PC-9 (cell line): ENCODE measurements around the gene GPR137. TPM values are rescaled to one million over a fixed set of nuclear protein-coding genes. Genes with fewer than 3 reads are reported as not detected.
A peak's percentile ranks its signal among the peaks of the same experiment; 100 is the strongest.

ENCODE experiments used
- BruUV-seq: library from RNA; stranded (reverse); fragments of 400-500 nt; replicated peaks from 2 replicates; lab custom pipeline; 2021; lab: Mats Ljungman, UMichigan
- CTCF ChIA-PET: fragments of 300-600 bp; sonication (Branson Sonifier 250); formaldehyde crosslinking; loops from one replicate; lab custom pipeline; 2022; ENCODE audit warnings: antibody characterized with exemption; lab: Charles Lee
- POLR2A ChIA-PET: fragments of 300-600 bp; sonication (Branson Sonifier 250); formaldehyde crosslinking; loops from one replicate; lab custom pipeline; 2022; ENCODE audit warnings: antibody characterized with exemption; ENCODE audit not compliant: unreplicated experiment; lab: Charles Lee
- DNase-seq, 2 experiments: peaks; one replicate each; pipeline versions ENCODE4 v3.0.0 to v3.0.0-alpha.2; 2015 to 2022; ENCODE audit warnings: mixed read lengths in 1 of 2
- H2AFZ ChIP-seq: fragments of 200-600 bp; sonication (generic); 2 replicates; pipeline ENCODE4 v1.8.1; 2017; ENCODE audit warnings: antibody characterized with exemption
- H3F3A ChIP-seq: fragments of 200-600 bp; sonication (generic); 2 replicates; pipeline ENCODE4 v1.8.1; 2017; ENCODE audit warnings: antibody characterized with exemption, mild to moderate bottlenecking, low read depth; ENCODE audit not compliant: insufficient read depth
- H3K27ac ChIP-seq: fragments of 200-600 bp; sonication (generic); 2 replicates; pipeline ENCODE4 v1.6.1; 2016; ENCODE audit warnings: mixed run types
- H3K27me3 ChIP-seq: fragments of 200-600 bp; sonication (generic); 2 replicates; pipeline ENCODE4 v1.6.1; 2016; ENCODE audit warnings: low read depth, mixed run types; ENCODE audit not compliant: insufficient read depth
- H3K36me3 ChIP-seq: fragments of 200-600 bp; sonication (generic); 2 replicates; pipeline ENCODE4 v1.6.1; 2016; ENCODE audit warnings: low read depth, mixed run types
- H3K4me1 ChIP-seq: fragments of 200-600 bp; sonication (generic); replicated peaks from 2 replicates; pipeline ENCODE4 v1.6.1; 2016; ENCODE audit warnings: mixed run types; ENCODE audit not compliant: insufficient read depth
- H3K4me2 ChIP-seq: fragments of 200-600 bp; sonication (generic); 2 replicates; pipeline ENCODE4 v1.6.1; 2017; ENCODE audit warnings: mixed run types
- H3K4me3 ChIP-seq: fragments of 200-600 bp; sonication (generic); 2 replicates; pipeline ENCODE4 v1.6.1; 2016; ENCODE audit warnings: mixed run types
- H3K79me2 ChIP-seq: fragments of 200-600 bp; sonication (generic); 2 replicates; pipeline ENCODE4 v1.6.1; 2017; ENCODE audit warnings: low read depth, mixed run types
- H3K9me2 ChIP-seq: fragments of 200-600 bp; sonication (generic); 2 replicates; pipeline ENCODE4 v1.8.1; 2017; ENCODE audit warnings: mild to moderate bottlenecking; ENCODE audit not compliant: insufficient read depth
- H3K9me3 ChIP-seq: fragments of 200-600 bp; sonication (generic); 2 replicates; pipeline ENCODE4 v1.8.1; 2016; ENCODE audit warnings: low read depth; ENCODE audit not compliant: insufficient read depth
- H4K20me1 ChIP-seq: fragments of 200-600 bp; sonication (generic); 2 replicates; pipeline ENCODE4 v1.8.1; 2017; ENCODE audit not compliant: insufficient read depth
- EZH2 ChIP-seq: fragments of 200-600 bp; sonication (generic); IDR thresholded peaks from 2 replicates; pipeline ENCODE4 v1.8.0; 2017; ENCODE audit warnings: antibody characterized with exemption, low read depth
- intact Hi-C: fragments of 100-400 bp; cut with micrococcal nuclease; formaldehyde crosslinking; loops from one replicate; pipeline ENCODE4 v1.10.0; 2022; ENCODE audit not compliant: unreplicated experiment
- total RNA-seq: library from RNA; stranded (reverse); gene quantifications from 2 replicates; pipeline ENCODE4 v1.2.3, GENCODE V29; 2021
- TF ChIP-seq, protein P1 (sequence below): fragments of 200-600 bp; sonication (generic); conservative IDR thresholded peaks from 2 replicates; pipeline ENCODE4 v1.6.1; 2017; ENCODE audit warnings: mixed run types, antibody characterized with exemption, mild to moderate bottlenecking, moderate library complexity

The GPR137 gene
- total RNA-seq, 1 experiment from 2014 or later = 72.8 TPM

DNA sequence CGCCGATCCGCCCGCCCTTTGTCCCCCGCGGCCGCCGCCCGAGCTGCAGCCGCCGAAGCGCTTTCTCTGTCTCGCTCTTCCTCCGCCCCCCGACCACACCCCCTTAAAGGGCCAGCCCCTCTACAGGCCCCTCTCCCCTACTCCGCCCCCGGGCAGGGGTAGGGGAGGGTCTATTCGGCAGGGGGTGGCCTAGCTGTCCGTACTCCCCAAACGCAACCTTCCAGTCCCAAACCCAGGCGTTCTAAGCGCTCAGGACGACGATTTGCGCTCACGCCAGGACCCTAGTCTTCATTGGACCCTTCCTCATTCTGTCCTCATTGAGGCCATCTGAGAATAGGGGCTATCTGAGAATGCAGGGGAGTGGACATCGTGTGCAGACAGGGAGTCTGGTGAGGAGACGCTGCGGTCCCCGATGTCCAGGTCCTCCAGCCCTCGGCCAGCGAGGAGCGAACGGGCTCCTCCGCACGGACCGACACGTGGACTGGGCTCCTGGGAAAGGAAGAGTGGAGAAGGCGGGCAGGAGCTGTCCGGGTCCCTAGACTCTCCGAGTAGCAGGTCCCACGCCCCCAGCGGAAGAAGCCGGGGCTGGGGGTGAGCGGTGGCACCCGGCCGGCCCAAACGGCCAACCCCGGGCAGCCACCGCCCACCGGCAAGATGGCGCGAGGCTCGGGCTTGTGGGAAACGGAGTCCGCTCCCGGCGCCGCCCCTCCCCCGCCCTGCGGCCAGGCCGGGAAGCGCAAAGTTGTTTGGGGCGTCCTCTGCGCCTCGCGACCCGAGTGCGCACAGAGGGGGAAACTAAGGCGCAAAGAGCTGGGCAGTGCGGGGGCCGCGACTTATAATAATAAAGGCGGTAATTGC is 38.5 kb upstream of the GPR137 start, which contains the start of gene PPP1R14B:
Gene PPP1R14B, minus strand, starts transcription at position 73 of the 858 bp plus-strand sequence. CDS start 270 bp downstream, outside the sequence.
- intact Hi-C loops = loop anchor here (1.0 kb wide), 1 partner anchor 23 kb away; no protein-coding TSS in a partner anchor
- Histone ChIP-seq H3K4me2 (peak within 1 kb of the TSS; percentile 90), H3K9me2 (no peaks in the 10 kb centered on the region), H3K79me2 (peaks cover 45% of the 10 kb centered on the region), H3K9me3 (no peaks in the 10 kb centered on the region), H2AFZ (peak within 1 kb of the TSS; percentile 76), H4K20me1 (0 out of 2 replicates have a peak, but pooled peaks cover 5% of the 10 kb centered on the region), H3K27me3 (no peaks in the 10 kb centered on the region), H3K27ac (peak within 1 kb of the TSS; percentile 86), H3F3A (peaks cover 70% of the 10 kb centered on the region), H3K36me3 (peaks cover 10% of the 10 kb centered on the region; the same call in 1 of the 2 replicates), H3K4me3 (peak within 1 kb of the TSS; percentile 79), H3K4me1 (peaks cover 26% of the 10 kb centered on the region)
- CTCF ChIA-PET = interaction anchor here (0.6 to 1.6 kb wide), 4 partner anchors 21 to 108 kb away, joined by 3 to 4 read pairs (median 3); partner anchors contain the start of genes NUDT22 and TRPT1
- DNase-seq = peak; percentile 84 to 93
- no peak for TF ChIP-seq EZH2
- TF ChIP-seq, protein P1, sequence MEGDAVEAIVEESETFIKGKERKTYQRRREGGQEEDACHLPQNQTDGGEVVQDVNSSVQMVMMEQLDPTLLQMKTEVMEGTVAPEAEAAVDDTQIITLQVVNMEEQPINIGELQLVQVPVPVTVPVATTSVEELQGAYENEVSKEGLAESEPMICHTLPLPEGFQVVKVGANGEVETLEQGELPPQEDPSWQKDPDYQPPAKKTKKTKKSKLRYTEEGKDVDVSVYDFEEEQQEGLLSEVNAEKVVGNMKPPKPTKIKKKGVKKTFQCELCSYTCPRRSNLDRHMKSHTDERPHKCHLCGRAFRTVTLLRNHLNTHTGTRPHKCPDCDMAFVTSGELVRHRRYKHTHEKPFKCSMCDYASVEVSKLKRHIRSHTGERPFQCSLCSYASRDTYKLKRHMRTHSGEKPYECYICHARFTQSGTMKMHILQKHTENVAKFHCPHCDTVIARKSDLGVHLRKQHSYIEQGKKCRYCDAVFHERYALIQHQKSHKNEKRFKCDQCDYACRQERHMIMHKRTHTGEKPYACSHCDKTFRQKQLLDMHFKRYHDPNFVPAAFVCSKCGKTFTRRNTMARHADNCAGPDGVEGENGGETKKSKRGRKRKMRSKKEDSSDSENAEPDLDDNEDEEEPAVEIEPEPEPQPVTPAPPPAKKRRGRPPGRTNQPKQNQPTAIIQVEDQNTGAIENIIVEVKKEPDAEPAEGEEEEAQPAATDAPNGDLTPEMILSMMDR = peak; percentile 38; the same call in 1 of the 2 replicates
- no TSS peak for BruUV-seq
- POLR2A ChIA-PET = interaction anchor here (0.6 kb wide), 4 partner anchors 25 to 639 kb away, joined by 3 to 8 read pairs (median 6); no protein-coding TSS in a partner anchor

DNA sequence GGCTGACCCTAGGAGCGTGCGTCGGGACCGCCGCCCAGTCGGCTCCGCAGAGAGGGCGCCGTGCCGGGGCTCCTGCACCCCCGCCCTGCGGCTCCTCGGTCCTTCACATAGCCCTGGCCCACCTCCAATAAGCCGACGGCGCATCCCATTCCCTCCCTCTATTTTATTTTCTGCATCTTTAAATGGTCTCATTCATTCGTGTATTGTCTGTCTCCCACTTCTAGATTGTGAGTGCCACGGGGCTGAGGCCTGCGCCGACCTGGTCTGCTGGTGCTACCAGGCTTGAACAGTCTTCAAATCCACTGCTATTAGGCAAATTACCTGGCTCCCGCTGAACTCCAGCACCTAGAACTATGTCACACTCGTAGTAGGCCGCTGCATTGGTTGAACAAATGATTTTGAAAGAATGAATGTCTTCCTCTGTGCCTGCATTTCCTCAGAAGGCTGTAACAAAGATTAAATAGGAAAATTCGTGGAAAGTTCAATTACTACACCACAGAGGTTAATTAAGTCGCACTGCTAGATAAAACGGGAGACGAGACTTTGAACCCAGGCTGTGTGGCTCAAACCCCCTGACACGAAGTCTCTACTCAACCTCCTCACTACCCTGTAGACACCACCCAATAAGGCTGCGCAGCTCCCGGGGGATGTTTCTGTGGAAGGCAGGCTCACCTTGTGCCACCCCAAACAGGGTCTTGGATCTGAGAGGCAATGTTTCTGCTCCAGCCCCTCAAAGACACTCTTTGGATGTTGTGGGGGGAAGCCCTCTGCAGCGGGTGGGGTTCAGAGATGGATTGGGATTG is 37.7 kb upstream of the GPR137 start:
- Histone ChIP-seq H3K4me2 (peak overlapping the region; percentile 90), H4K20me1 (0 out of 2 replicates have a peak, but pooled peaks cover 7% of the 10 kb centered on the region), H2AFZ (peak overlapping the region; percentile 66), H3K27ac (no peak overlapping the region), H3K36me3 (peaks cover 10% of the 10 kb centered on the region; the same call in 1 of the 2 replicates), H3F3A (peaks cover 70% of the 10 kb centered on the region), H3K79me2 (peaks cover 42% of the 10 kb centered on the region), H3K9me2 (no peaks in the 10 kb centered on the region), H3K9me3 (no peaks in the 10 kb centered on the region), H3K4me1 (peaks cover 19% of the 10 kb centered on the region), H3K27me3 (no peaks in the 10 kb centered on the region), H3K4me3 (peak overlapping the region; percentile 70)
- DNase-seq = no peak
- no TSS peak for BruUV-seq
- intact Hi-C loops = loop anchor here (1.0 kb wide), 1 partner anchor 22 kb away; no protein-coding TSS in a partner anchor
- no peak for TF ChIP-seq EZH2
- TF ChIP-seq, protein P1 = no peak
- ChIA-PET POLR2A (interaction anchor here (0.6 kb wide), 1 partner anchor 63 kb away, joined by 5 read pairs; no protein-coding TSS in a partner anchor), CTCF (interaction anchor here (1.1 to 1.6 kb wide), 2 partner anchors 22 to 107 kb away, joined by 3 read pairs; partner anchors contain the start of genes NUDT22 and TRPT1)
